ENCODE measurements around the gene TULP3. TPM values are rescaled to one million over a fixed set of nuclear protein-coding genes. Genes with fewer than 3 reads are reported as not detected.
A peak's percentile ranks its signal among the peaks of the same experiment; 100 is the strongest.
"Not testable (repeated sequence)": the region's sequence is repeated elsewhere in the genome, so short reads cannot be mapped to it uniquely, and the experiment has no call there.

The TULP3 gene
- polyA plus RNA-seq (ENCODE audit: insufficient read length in 3 of 3): 10 to 100 TPM; 32.9 to 36.7 (median 34.0) TPM

DNA sequence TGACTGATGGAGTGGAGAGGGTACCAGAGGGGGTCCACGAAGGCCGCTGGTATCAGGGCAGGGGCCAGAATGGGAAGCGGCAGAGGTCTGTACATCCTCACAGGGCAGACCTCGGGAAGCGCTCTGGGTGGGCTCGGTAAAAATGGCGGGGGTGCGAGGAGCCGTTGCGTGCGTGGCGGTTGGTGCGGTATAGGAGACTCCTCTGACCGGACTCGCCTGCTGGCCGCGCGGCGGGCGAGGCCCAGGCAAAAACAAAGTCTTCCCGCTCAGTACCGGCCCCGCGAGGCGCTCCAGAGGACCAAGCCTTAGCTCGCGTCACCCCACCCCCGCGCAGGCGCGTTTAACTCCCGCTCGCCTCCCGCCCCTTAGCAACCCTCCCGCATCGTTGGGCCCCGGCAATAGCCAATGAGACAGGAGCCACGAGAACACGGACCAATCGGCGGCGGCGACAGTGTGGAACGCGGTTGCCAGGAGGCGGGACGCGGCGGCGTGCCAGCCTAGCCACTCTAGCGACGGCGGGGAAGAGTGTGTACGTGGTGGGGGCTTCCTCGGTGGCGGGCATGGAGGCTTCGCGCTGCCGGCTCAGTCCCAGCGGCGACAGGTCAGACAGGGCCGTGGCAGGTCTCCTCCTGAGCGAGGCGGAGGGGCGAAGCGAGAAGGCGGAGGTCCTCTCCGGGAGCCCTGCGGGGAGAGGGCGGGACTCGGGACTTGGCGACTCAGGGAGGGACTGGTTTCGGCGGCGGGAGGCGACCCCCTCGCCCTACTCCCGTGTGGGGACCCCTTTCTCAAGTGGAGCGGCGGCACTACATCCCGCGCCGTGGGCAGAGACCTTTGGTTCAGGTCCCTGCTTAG lies at the start of gene TULP3:
Gene TULP3 (plus strand): TSS at position 504 of the 852 bp plus-strand sequence. CDS start 57 bp downstream, at position 561.
- peak; percentile 89 to 96 (median 91) for DNase-seq (ENCODE audit: low read depth in 3 of 3, low spot score in 2 of 3)

DNA sequence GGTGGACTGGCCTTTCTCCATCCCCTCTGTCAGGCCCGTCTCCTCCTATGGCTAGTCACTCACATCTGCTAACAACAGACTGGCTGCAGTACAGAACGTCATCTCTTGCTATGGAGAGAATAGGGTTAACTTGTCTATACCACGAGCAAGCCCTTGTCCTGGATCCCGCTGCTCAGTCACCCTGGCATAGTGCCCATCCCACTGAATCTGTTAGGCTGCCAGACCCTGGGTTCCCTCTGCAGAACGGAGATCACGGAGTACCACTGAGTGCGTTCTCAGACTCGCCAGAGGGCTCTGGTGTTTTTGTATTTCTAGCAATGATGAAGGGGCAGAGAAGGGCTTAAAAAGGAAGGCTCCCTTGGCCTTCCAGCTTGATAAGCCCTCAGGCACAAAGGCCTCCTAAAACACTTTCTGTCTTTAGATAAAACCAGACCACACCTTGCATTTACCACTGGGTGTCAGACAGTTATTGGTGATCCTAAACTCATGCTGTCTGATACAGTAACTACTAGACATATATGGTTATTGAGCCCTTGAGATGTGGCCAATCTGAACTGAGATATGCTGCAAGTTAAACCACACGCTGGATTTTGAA lies 49.5 kb upstream of the TULP3 start:
- DNase-seq (ENCODE audit: low read depth in 3 of 3, low spot score in 2 of 3): no peak

DNA sequence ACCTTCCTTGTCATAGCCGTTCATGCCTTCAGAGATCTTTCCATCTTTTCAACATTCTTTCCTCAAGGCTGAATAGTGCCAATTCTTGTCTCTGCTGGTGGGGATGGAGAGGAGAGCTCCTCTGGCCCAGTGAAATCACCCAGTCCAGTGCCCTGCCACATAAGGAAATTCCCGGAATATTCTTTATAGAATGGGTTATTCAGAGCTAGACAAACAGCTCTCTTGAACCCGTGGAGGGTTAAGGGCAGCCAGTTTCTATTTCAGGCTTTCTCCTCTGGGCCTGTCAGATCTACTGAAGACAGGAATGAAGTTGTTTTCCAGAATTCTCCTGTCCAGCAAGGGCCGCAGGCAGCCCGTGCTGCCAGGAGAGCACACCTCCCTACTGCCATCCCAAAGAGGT lies 47.7 kb upstream of the TULP3 start:
- DNase-seq (ENCODE audit: low read depth in 3 of 3, low spot score in 2 of 3): no peak

- DNase-seq (ENCODE audit: low read depth in 3 of 3, low spot score in 2 of 3): no peak
Observed at GRCh38 chr12:2844786-2845185, 45.9 kb upstream of the TULP3 start.

DNA sequence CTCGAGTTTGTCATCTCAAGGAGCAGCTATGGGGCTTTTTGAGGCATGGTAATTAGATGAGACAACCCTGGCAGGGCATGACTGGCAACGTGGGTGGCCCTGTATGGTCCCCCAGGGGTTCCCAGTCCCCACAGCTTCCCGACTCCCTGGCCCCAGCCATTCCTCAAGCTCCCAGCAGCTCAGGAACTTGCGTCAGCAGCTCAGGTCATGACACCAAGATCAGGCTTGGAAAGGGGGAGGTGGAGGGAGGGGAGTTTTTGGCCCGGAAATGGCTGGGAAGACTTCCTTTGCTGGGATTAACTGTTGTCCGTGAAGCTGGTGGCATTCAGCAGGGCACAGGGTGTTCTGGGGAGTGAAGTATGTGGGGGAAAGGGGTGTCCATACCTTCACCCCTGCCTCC lies 45.4 kb upstream of the TULP3 start:
- DNase-seq (ENCODE audit: low read depth in 3 of 3, low spot score in 2 of 3): no peak

DNA sequence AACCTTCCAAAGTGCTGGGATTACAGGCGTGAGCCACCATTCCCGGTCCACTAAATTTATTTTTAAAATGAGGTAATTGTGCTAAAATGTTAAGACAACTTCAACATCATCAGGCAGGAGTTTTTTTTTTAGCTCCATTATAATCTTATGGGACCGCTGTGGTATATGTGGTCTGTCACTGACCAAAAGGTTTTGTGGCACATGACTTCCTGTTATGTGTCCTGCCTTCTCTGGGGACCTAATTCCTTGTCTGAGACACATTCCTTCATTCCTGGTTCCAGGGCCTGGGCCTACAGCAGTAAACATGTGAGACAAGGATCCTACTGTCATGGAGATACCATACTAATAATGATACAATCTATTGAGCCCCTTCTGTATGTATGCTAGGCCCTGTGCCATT lies 38.8 kb upstream of the TULP3 start:
- DNase-seq (ENCODE audit: low read depth in 3 of 3, low spot score in 2 of 3): no peak

GRCh38 chr12:2853626-2854025 lies 37.1 kb upstream of the TULP3 start:
- DNase-seq (ENCODE audit: low read depth in 3 of 3, low spot score in 2 of 3): no peak

- DNase-seq (ENCODE audit: low read depth in 3 of 3, low spot score in 2 of 3): no peak
Observed at GRCh38 chr12:2854669-2855453, 35.8 kb upstream of the TULP3 start.

- no peak for DNase-seq (ENCODE audit: low read depth in 3 of 3, low spot score in 2 of 3)
Observed at GRCh38 chr12:2855546-2855945, 35.1 kb upstream of the TULP3 start.

GRCh38 chr12:2856051-2856450 lies 34.6 kb upstream of the TULP3 start:
- no peak for DNase-seq (ENCODE audit: low read depth in 3 of 3, low spot score in 2 of 3)

- no peak for DNase-seq (ENCODE audit: low read depth in 3 of 3, low spot score in 2 of 3)
Observed at GRCh38 chr12:2857021-2857431, 33.7 kb upstream of the TULP3 start, which contains the start of gene TEX52. Gene TEX52 (minus strand): TSS chr12:2857039. CDS start chr12:2857026, 13 bp downstream.

DNA sequence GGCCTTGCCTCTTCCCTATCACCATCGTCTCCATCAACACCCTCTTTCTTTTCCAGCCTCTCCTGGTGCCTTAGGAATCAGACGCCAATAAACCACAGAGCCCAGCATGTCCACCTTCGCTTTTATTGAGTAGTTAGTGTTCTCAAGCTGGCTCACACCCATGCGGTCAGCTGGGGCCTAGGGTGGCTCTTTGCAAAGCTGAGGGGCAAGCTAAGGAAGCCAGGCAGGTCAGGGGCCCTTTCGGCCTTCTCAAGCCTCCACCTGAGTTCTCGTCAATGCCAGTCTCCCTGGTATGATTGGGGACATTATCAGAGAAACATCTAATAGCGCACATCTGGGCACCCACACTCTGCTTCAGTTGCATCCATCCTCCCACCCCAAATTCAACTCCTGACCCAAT lies 33.1 kb upstream of the TULP3 start:
- DNase-seq (ENCODE audit: low read depth in 3 of 3, low spot score in 2 of 3): no peak

DNA sequence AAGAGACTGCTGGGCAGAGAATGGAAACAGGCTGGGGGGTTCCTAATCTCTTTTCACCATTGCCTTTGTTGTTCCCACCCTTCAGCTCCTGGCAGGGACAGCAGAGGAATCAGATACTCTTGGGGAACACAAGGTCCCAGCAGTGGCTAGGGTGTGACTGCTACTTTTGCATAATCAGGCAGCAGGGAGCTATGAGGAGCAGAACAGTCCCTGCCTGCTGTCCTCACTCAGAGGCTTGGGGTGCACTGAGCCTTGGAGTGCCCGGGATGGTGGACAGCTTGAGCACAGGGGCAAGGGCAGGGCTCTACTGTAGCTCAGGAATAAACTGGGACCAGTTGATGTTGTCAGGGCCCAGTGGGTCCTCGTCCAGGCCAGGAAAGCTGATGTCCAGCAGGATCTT lies 32.4 kb upstream of the TULP3 start:
- DNase-seq (ENCODE audit: low read depth in 3 of 3, low spot score in 2 of 3): no peak

DNA sequence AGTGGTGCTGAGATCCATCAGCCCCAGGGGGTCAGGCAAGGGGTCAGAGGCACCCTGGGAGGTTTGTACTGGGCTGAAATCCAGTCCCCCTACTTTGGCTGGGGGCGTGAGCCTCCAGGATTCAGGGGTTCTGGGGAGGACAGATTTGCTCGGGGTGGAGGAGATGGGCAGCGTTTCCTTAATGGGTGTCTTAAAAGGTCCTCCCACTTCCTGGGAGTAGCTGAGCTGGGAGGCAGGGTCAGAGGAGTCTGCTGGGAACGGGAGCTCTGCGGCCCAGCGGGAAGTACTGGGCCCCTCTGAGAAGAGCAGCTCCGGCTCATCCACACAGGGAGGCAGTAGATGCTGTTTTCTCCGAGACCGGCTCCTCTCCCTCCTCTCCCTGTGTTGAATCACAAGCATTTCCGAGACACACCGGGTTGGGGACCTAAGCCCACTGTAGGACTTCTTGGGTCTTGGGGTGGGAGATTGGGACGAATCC lies 31.7 kb upstream of the TULP3 start:
- no peak for DNase-seq (ENCODE audit: low read depth in 3 of 3, low spot score in 2 of 3)

- no peak for DNase-seq (ENCODE audit: low read depth in 3 of 3, low spot score in 2 of 3)
Observed at GRCh38 chr12:2860170-2860569, 30.5 kb upstream of the TULP3 start.

- DNase-seq (ENCODE audit: low read depth in 3 of 3, low spot score in 2 of 3): no peak
Observed at GRCh38 chr12:2862876-2863275, 27.8 kb upstream of the TULP3 start.

DNA sequence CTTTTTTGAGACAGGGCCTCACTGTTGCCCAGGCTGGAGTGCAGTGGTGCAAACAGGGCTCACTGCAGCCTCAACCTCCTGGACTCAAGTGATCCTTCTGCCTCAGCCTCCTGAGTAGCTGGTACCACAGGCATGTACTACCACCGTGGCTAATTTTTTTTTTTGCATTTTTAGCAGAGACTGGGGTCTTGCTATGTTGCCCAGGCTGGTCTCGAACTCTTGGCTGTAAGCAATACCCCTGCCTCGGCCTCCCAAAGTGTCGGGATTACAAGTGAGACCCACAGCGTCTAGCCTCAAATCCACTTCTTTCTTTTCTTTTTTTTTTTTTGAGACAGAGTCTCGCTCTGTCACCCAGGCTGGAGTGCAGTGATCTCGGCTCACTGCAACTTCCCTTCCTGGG lies 27.3 kb upstream of the TULP3 start:
- DNase-seq (ENCODE audit: low read depth in 3 of 3, low spot score in 2 of 3): not testable (repeated sequence)

GRCh38 chr12:2864198-2864597 lies 26.5 kb upstream of the TULP3 start:
- no peak for DNase-seq (ENCODE audit: low read depth in 3 of 3, low spot score in 2 of 3)

DNA sequence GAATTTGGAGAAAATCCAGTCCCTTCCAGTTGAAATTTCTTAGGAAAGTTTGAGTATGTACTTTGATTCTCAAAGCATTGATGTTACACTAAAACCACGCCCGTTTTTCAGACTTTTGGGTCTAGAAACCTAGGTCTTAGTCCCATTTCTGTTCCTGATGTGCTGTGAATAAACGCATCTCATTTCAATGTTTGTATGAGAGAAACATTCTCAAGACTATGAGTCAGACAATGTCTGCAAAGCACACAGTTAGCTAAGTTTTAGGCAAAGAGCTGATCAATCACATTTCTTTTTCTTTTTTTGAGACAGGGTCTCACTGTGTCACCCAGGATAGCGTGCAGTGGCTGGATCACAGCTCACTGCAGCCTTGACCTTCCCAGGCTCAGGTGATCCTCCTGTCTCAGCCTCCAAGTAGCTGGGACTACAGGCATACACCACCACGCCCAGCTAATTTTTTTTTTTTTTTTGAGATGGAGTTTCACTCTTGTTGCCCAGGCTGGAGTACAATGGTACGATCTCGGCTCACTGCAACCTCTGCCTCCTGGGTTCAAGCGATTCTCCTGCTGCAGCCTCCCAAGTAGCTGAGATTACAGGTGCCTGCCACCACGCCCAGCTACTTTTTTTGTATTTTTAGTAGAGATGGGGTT lies 21.6 kb upstream of the TULP3 start:
- DNase-seq (ENCODE audit: low read depth in 3 of 3, low spot score in 2 of 3): not testable (repeated sequence)

DNA sequence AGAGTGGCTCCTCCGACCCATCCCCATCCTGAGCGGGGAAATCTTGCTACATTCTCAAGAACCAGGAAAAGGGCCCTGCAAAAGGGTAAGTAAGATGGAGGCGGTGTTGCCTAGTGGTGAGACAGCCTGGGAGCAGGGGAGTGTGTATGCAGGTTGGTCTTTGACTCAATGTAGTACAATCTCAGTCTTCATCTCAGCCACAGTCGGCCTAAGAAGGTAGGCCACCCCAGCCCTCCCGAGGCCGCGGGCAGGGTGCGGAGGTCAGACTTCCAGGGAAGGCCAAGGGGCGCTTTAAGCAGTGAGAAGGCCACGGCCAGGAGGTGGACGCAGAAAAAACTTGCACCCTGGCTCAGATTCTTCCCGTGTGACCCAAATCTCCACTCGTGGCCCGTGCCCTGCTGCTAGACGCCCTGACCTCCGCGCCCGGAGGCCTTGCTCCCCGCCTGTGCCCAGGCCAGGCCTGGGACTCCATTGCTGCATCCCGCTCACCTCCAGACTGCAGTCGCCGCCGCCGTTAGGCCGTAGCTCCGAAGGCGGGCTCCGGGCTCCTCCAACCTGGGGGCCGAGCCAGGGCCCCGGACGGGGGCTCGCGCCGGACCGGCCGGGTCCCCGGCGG lies 14.2 kb upstream of the TULP3 start:
- DNase-seq (ENCODE audit: low read depth in 3 of 3, low spot score in 2 of 3): no peak

All from right renal cortex interstitium (tissue), 3 donors.